Liver (tissue), 9 donors: Measurements from ENCODE around the gene DAO. TPM values are rescaled to one million over a fixed set of nuclear protein-coding genes. Genes with fewer than 3 reads are reported as not detected.

Experiments
- DNase-seq: peaks from one replicate; pipeline ENCODE4 v3.0.0-alpha.2; 2017; ENCODE audit warnings: low spot score
- H3K27ac ChIP-seq, 2 donors: one replicate each; pipeline ENCODE4 v1.7.0; 2013; ENCODE audit warnings: inconsistent platforms in 2 of 2, low read length in 2 of 2, control low read depth in 1 of 2, low read depth in 1 of 2, mild to moderate bottlenecking in 1 of 2
- H3K27me3 ChIP-seq, 4 donors: one replicate each; pipeline versions ENCODE4 v1.6.1 to v1.7.0; 2013; ENCODE audit warnings: low read length in 3 of 4, inconsistent platforms in 1 of 4, mild to moderate bottlenecking in 1 of 4, moderate library complexity in 1 of 4; ENCODE audit not compliant: control insufficient read depth in 4 of 4, insufficient read depth in 4 of 4
- H3K36me3 ChIP-seq, 4 donors: one replicate each; pipeline versions ENCODE4 v1.6.1 to v1.7.0; 2013; ENCODE audit warnings: low read length in 3 of 4, mild to moderate bottlenecking in 3 of 4, low read depth in 1 of 4, moderate library complexity in 1 of 4; ENCODE audit not compliant: control insufficient read depth in 4 of 4, insufficient read depth in 3 of 4
- H3K4me1 ChIP-seq, 4 donors: one replicate each; pipeline versions ENCODE4 v1.6.1 to v1.7.0; 2013; ENCODE audit warnings: low read length in 3 of 4, mild to moderate bottlenecking in 3 of 4, moderate library complexity in 1 of 4; ENCODE audit not compliant: control insufficient read depth in 4 of 4, insufficient read depth in 4 of 4
- H3K4me3 ChIP-seq, 3 donors: one replicate each; pipeline versions ENCODE4 v1.6.1 to v1.7.0; 2013; ENCODE audit warnings: low read length in 3 of 3, control low read depth in 1 of 3, low read depth in 1 of 3, mild to moderate bottlenecking in 1 of 3
- H3K9ac ChIP-seq, 2 donors: one replicate each; pipeline ENCODE4 v1.7.0; 2013; ENCODE audit warnings: low read length in 2 of 2, mild to moderate bottlenecking in 2 of 2, moderate library complexity in 2 of 2, control low read depth in 1 of 2, low read depth in 1 of 2
- H3K9me3 ChIP-seq, 4 donors: one replicate each; pipeline versions ENCODE4 v1.6.1 to v1.7.0; 2013; ENCODE audit warnings: low read length in 3 of 4; ENCODE audit not compliant: control insufficient read depth in 4 of 4
- ATF3 ChIP-seq: IDR thresholded peaks from 2 replicates; pipeline ENCODE4 v1.6.1; 2016; ENCODE audit warnings: antibody characterized with exemption
- CTCF ChIP-seq: fragments of 150-350 bp; IDR thresholded peaks from 2 replicates; pipeline ENCODE4 v1.5.1; 2017; ENCODE audit warnings: improper control_type of control experiment, low read depth, low read length; ENCODE audit not compliant: missing input control
- EGR1 ChIP-seq, 2 donors: IDR thresholded peaks; 2 replicates each; pipeline ENCODE4 v1.6.1; 2016 to 2018; ENCODE audit warnings: antibody characterized with exemption in 2 of 2, low read depth in 2 of 2
- FOXA1 ChIP-seq: IDR thresholded peaks from 2 replicates; pipeline ENCODE4 v1.6.1; 2016; ENCODE audit warnings: antibody characterized with exemption
- FOXA2 ChIP-seq: IDR thresholded peaks from 2 replicates; pipeline ENCODE4 v1.6.1; 2016; ENCODE audit warnings: antibody characterized with exemption
- GABPA ChIP-seq, 2 donors: IDR thresholded peaks in 1 of 2; conservative IDR thresholded peaks in 1 of 2; 2 replicates each; pipeline ENCODE4 v1.6.1; 2016; ENCODE audit warnings: antibody characterized with exemption in 2 of 2, mild to moderate bottlenecking in 1 of 2, moderate library complexity in 1 of 2
- HNF4A ChIP-seq, 2 donors: conservative IDR thresholded peaks; 2 replicates each; pipeline ENCODE4 v1.6.1; 2016; ENCODE audit warnings: antibody characterized with exemption in 2 of 2, mild to moderate bottlenecking in 2 of 2
- HNF4G ChIP-seq: IDR thresholded peaks from 2 replicates; pipeline ENCODE4 v1.6.1; 2016; ENCODE audit warnings: antibody characterized with exemption
- JUND ChIP-seq, 2 donors: IDR thresholded peaks; 2 replicates each; pipeline ENCODE4 v1.6.1; 2016; ENCODE audit warnings: antibody characterized with exemption in 2 of 2
- MAX ChIP-seq: IDR thresholded peaks from 2 replicates; pipeline ENCODE4 v1.6.1; 2016; ENCODE audit warnings: antibody characterized with exemption
- NR2F2 ChIP-seq: IDR thresholded peaks from 2 replicates; pipeline ENCODE4 v1.6.1; 2016; ENCODE audit warnings: antibody characterized with exemption
- RAD21 ChIP-seq, 2 donors: IDR thresholded peaks; 2 replicates each; pipeline ENCODE4 v1.6.1; 2016; ENCODE audit warnings: antibody characterized with exemption in 2 of 2, mild to moderate bottlenecking in 2 of 2
- REST ChIP-seq: IDR thresholded peaks from 2 replicates; pipeline ENCODE4 v1.6.1; 2016; ENCODE audit warnings: antibody characterized with exemption, mild to moderate bottlenecking
- RXRA ChIP-seq, 2 donors: IDR thresholded peaks; 2 replicates each; pipeline ENCODE4 v1.6.1; 2017 to 2018; ENCODE audit warnings: antibody characterized with exemption in 2 of 2, mild to moderate bottlenecking in 1 of 2
- SP1 ChIP-seq: IDR thresholded peaks from 2 replicates; pipeline ENCODE4 v1.6.1; 2018; ENCODE audit warnings: antibody characterized with exemption, mild to moderate bottlenecking
- TAF1 ChIP-seq: conservative IDR thresholded peaks from 2 replicates; pipeline ENCODE4 v1.6.1; 2016; ENCODE audit warnings: antibody characterized with exemption, mild to moderate bottlenecking
- YY1 ChIP-seq: IDR thresholded peaks from 2 replicates; pipeline ENCODE4 v1.6.1; 2016; ENCODE audit warnings: antibody characterized with exemption, mild to moderate bottlenecking
- ZBTB33 ChIP-seq: IDR thresholded peaks from 2 replicates; pipeline ENCODE4 v1.6.1; 2016; ENCODE audit warnings: antibody characterized with exemption
- WGBS: extraction: QIAGEN DNeasy Blood & Tissue Kit; methylation state at CpG from one replicate; pipeline ENCODE4 v1.1.7; 2013; 5-methylcytosine and 5-hydroxymethylcytosine counted together
- polyA plus RNA-seq, 2 donors: library from polyadenylated mRNA; stranded (reverse) in 1 of 2; unstranded in 1 of 2; fragments of 200-250 nt in 1 of 2; fragments of >200 nt in 1 of 2; fragmentation: Nextera tagmentation in 1 of 2; extraction: Ambion mirVana in 1 of 2; gene quantifications; one replicate each; pipeline versions ENCODE4 v1.2.1 to v1.2.3, GENCODE V29; 2013 to 2015
- total RNA-seq, 2 donors: library from RNA; depleted of rRNA; stranded (reverse); fragments of >200 nt; gene quantifications; one replicate each; pipeline ENCODE4 v1.2.3, GENCODE V29; 2014
- donor health status: healthy.
- donor health status: healthy.
- donor health status: healthy.
- donor health status: healthy.
- donor health status: healthy.

The DAO gene
- total and polyA plus RNA-seq, 4 donors = 0.84 to 51.4 (median 22.9) TPM

GRCh38 chr12:108890208-108890607 is 10.3 kb downstream of the DAO start:
- TF ChIP-seq REST = peak; percentile 97
- TF ChIP-seq GABPA (IDR thresholded peaks at IDR 0.05 in 1 of 2, conservative IDR thresholded peaks at IDR 0.05 in 1 of 2) = no peak
- WGBS = 89% methylated on average over 2 of the region's 2 CpGs
- DNase-seq = no peak
- no peak overlapping the region for H3K9ac ChIP-seq
- no peak overlapping the region for H3K4me3 ChIP-seq
- peaks cover 0 to 4% (median 2%) of the 10 kb centered on the region in 4 donors for H3K9me3 ChIP-seq
- H3K4me1 ChIP-seq = peaks cover 2 to 29% (median 26%) of the 10 kb centered on the region in 4 donors
- H3K27me3 ChIP-seq = no peaks in the 10 kb centered on the region
- peaks cover 0 to 30% (median 19%) of the 10 kb centered on the region in 4 donors for H3K36me3 ChIP-seq
- H3K27ac ChIP-seq = no peak overlapping the region

GRCh38 chr12:108895220-108895802 is 15.4 kb downstream of the DAO start:
- Histone ChIP-seq H3K27me3 (no peaks in the 10 kb centered on the region), H3K9me3 (peaks cover 0 to 1% (median under 1%) of the 10 kb centered on the region in 4 donors), H3K4me3 (no peak overlapping the region), H3K9ac (no peak overlapping the region), H3K4me1 (no peaks in the 10 kb centered on the region), H3K27ac (no peak overlapping the region), H3K36me3 (peaks cover 0 to 47% (median 34%) of the 10 kb centered on the region in 4 donors)
- no peak for TF ChIP-seq FOXA1
- TF ChIP-seq HNF4G = no peak
- no peak for TF ChIP-seq HNF4A (conservative IDR thresholded peaks at IDR 0.05)
- no peak for TF ChIP-seq MAX
- TF ChIP-seq NR2F2 = no peak
- no peak for TF ChIP-seq FOXA2
- no peak for TF ChIP-seq REST
- no peak for TF ChIP-seq TAF1
- TF ChIP-seq CTCF = no peak
- no peak for TF ChIP-seq YY1
- TF ChIP-seq RAD21 (IDR thresholded peaks at IDR 0.05) = no peak
- no peak for TF ChIP-seq EGR1 (IDR thresholded peaks at IDR 0.05; ENCODE audit: low read depth in 2 of 2)
- TF ChIP-seq JUND (IDR thresholded peaks at IDR 0.05) = no peak
- TF ChIP-seq SP1 = no peak
- TF ChIP-seq ATF3 = no peak
- no peak for TF ChIP-seq GABPA (IDR thresholded peaks at IDR 0.05 in 1 of 2, conservative IDR thresholded peaks at IDR 0.05 in 1 of 2)
- no peak for TF ChIP-seq RXRA (IDR thresholded peaks at IDR 0.05)
- TF ChIP-seq ZBTB33 = no peak
- DNase-seq = no peak
- 92% methylated on average over 5 of the region's 5 CpGs for WGBS
